ENCODE results near the gene MMEL1. TPM values are rescaled to one million over a fixed set of nuclear protein-coding genes. Genes with fewer than 3 reads are reported as not detected.
"Not testable (repeated sequence)": the region's sequence is repeated elsewhere in the genome, so short reads cannot be mapped to it uniquely, and the experiment has no call there.

MMEL1 gene
- total and polyA plus RNA-seq, 7 donors: 0.66 to 37.2 (median 4.2) TPM; not detected in 1

GRCh38 chr1:2582391-2582790 lies 50.4 kb downstream of the MMEL1 start:
- WGBS, 2 donors: 85 to 87% methylated on average over 7 of the region's 7 CpGs
- no peak for DNase-seq

GRCh38 chr1:2580691-2581090 lies 52.1 kb downstream of the MMEL1 start:
- Histone ChIP-seq H3K9me3 (no peaks in the 10 kb centered on the region), H3K27ac (no peak overlapping the region), H3K4me1 (peaks cover 0 to 22% (median 20%) of the 10 kb centered on the region in 4 donors), H3K27me3 (peaks cover 10 to 41% (median 16%) of the 10 kb centered on the region in 3 donors), H3K4me3 (no peak overlapping the region), H3K36me3 (no peaks in the 10 kb centered on the region)
- intact Hi-C loops (cut with DNase I): no loop called here
- no peak for DNase-seq
- 73 to 88% methylated on average over 10 of the region's 10 CpGs for WGBS, 2 donors
- TF ChIP-seq POLR2AphosphoS5 (IDR thresholded peaks at IDR 0.05): no peak

More at GRCh38 chr1:2582391-2582790, 50.4 kb downstream of the MMEL1 start:
- Histone ChIP-seq H3K27me3 (peaks cover 7 to 31% (median 12%) of the 10 kb centered on the region in 3 donors), H3K27ac (no peak overlapping the region), H3K4me3 (no peak overlapping the region), H3K4me1 (peaks cover 0 to 31% (median 24%) of the 10 kb centered on the region in 4 donors), H3K9me3 (no peaks in the 10 kb centered on the region), H3K36me3 (no peaks in the 10 kb centered on the region)
- no peak for TF ChIP-seq POLR2AphosphoS5 (IDR thresholded peaks at IDR 0.05)
- TF ChIP-seq EP300 (IDR thresholded peaks at IDR 0.05): no peak
- no peak for TF ChIP-seq CTCF (IDR thresholded peaks at IDR 0.05)
- no peak for TF ChIP-seq POLR2A (IDR thresholded peaks at IDR 0.05)
- intact Hi-C loops (cut with DNase I): no loop called here

GRCh38 chr1:2578758-2579118 lies 54.1 kb downstream of the MMEL1 start:
- peaks cover 0 to 3% (median 2%) of the 10 kb centered on the region in 4 donors for H3K4me1 ChIP-seq
- peak overlapping the region; percentile 32 to 66 (median 61) for H3K27ac ChIP-seq
- intact Hi-C loops (cut with DNase I): no loop called here
- H3K4me3 ChIP-seq: no peak overlapping the region
- TF ChIP-seq CTCF (IDR thresholded peaks at IDR 0.05) (no peak), EP300 (IDR thresholded peaks at IDR 0.05) (no peak), POLR2A (IDR thresholded peaks at IDR 0.05) (no peak), POLR2AphosphoS5 (IDR thresholded peaks at IDR 0.05) (no peak)
- DNase-seq: no peak
- H3K36me3 ChIP-seq: no peaks in the 10 kb centered on the region
- H3K9me3 ChIP-seq: peaks cover 0 to 3% (median 0%) of the 10 kb centered on the region in 4 donors
- peaks cover 10 to 51% (median 22%) of the 10 kb centered on the region in 3 donors for H3K27me3 ChIP-seq
- WGBS, 2 donors: 24 to 41% methylated on average over 4 of the region's 4 CpGs

GRCh38 chr1:2577565-2578075 lies 55.2 kb downstream of the MMEL1 start:
- H3K4me1 ChIP-seq; DNase-seq; intact Hi-C loops (cut with DNase I); H3K36me3 ChIP-seq; H3K9me3 ChIP-seq; H3K4me3 ChIP-seq: not testable (repeated sequence)
- H3K27me3 ChIP-seq: peaks cover 10 to 51% (median 22%) of the 10 kb centered on the region in 3 donors
- H3K27ac ChIP-seq: peak overlapping the region; percentile 57 to 66 (median 61)
- WGBS, 2 donors: 11 to 42% methylated on average over 20 to 21 of the region's 23 CpGs

- Histone ChIP-seq H3K36me3 (no peaks in the 10 kb centered on the region), H3K4me1 (no peaks in the 10 kb centered on the region), H3K9me3 (peaks cover 0 to 7% (median 1%) of the 10 kb centered on the region in 4 donors), H3K4me3 (no peak overlapping the region), H3K27me3 (peaks cover 10 to 58% (median 22%) of the 10 kb centered on the region in 3 donors), H3K27ac (peak overlapping the region in 3 of 4 donors; percentile 39 to 46 (median 39))
- WGBS, 2 donors: 16 to 58% methylated on average over 23 of the region's 23 CpGs
- intact Hi-C loops (cut with DNase I): no loop called here
- TF ChIP-seq EP300 (IDR thresholded peaks at IDR 0.05): no peak
- TF ChIP-seq CTCF (IDR thresholded peaks at IDR 0.05): no peak
- no peak for TF ChIP-seq POLR2A (IDR thresholded peaks at IDR 0.05)
- TF ChIP-seq POLR2AphosphoS5 (IDR thresholded peaks at IDR 0.05): no peak
- no peak for DNase-seq
Observed at GRCh38 chr1:2575801-2576663, 56.8 kb downstream of the MMEL1 start.

Measured in sigmoid colon (tissue), 7 donors.